BLaER1 (cell line): ENCODE measurements around the gene ADORA2A.
A peak's percentile ranks its signal among the peaks of the same experiment; 100 is the strongest.

ENCODE experiments used
- H3K27ac ChIP-seq: shearing (Covaris generic); formaldehyde crosslinking; 2 replicates; pipeline ENCODE4 v1.8.1; 2022
- H3K27me3 ChIP-seq: shearing (Covaris generic); formaldehyde crosslinking; 2 replicates; pipeline ENCODE4 v1.8.1; 2022
- H3K36me3 ChIP-seq: shearing (Covaris generic); formaldehyde crosslinking; 2 replicates; pipeline ENCODE4 v1.8.1; 2022
- H3K4me1 ChIP-seq: shearing (Covaris generic); formaldehyde crosslinking; 2 replicates; pipeline ENCODE4 v1.8.1; 2022
- H3K4me2 ChIP-seq: shearing (Covaris generic); formaldehyde crosslinking; 2 replicates; pipeline ENCODE4 v1.8.1; 2022
- H3K4me3 ChIP-seq: shearing (Covaris generic); formaldehyde crosslinking; 2 replicates; pipeline ENCODE4 v1.8.1; 2022
- H3K9ac ChIP-seq: shearing (Covaris generic); formaldehyde crosslinking; 2 replicates; pipeline ENCODE4 v1.8.1; 2022
- H3K9me3 ChIP-seq: shearing (Covaris generic); formaldehyde crosslinking; 2 replicates; pipeline ENCODE4 v1.8.1; 2022
- H4K20me1 ChIP-seq: shearing (Covaris generic); formaldehyde crosslinking; 2 replicates; pipeline ENCODE4 v1.8.1; 2022
- Cebpa-rat ChIP-seq: shearing (Covaris generic); IDR thresholded peaks from 2 replicates; pipeline ENCODE4 v1.8.1; 2022

ADORA2A gene

GRCh38 chr22:24460418-24461089 lies 33.2 kb downstream of the ADORA2A start:
- H3K4me3 ChIP-seq, result no peak overlapping the region
- TF ChIP-seq Cebpa-rat, result no peak
- H3K4me1 ChIP-seq, result no peaks in the 10 kb centered on the region
- H3K9ac ChIP-seq, result no peak overlapping the region
- H3K27me3 ChIP-seq, result no peaks in the 10 kb centered on the region
- H4K20me1 ChIP-seq, result no peaks in the 10 kb centered on the region
- H3K36me3 ChIP-seq, result no peaks in the 10 kb centered on the region
- H3K9me3 ChIP-seq, result no peaks in the 10 kb centered on the region
- no peak overlapping the region for H3K4me2 ChIP-seq
- no peak overlapping the region for H3K27ac ChIP-seq

- Histone ChIP-seq H3K4me3 (no peak overlapping the region), H4K20me1 (no peaks in the 10 kb centered on the region), H3K4me1 (peaks cover 15% of the 10 kb centered on the region), H3K27me3 (no peaks in the 10 kb centered on the region), H3K9me3 (no peaks in the 10 kb centered on the region), H3K36me3 (no peaks in the 10 kb centered on the region), H3K4me2 (no peak overlapping the region), H3K9ac (no peak overlapping the region), H3K27ac (no peak overlapping the region)
- TF ChIP-seq Cebpa-rat, result no peak
These were observed 35.8 kb downstream of the ADORA2A start for GRCh38 chr22:24463071-24463760.

- Histone ChIP-seq H3K9ac (no peak overlapping the region), H3K4me1 (peaks cover 15% of the 10 kb centered on the region), H3K27me3 (no peaks in the 10 kb centered on the region), H4K20me1 (no peaks in the 10 kb centered on the region), H3K4me3 (no peak overlapping the region), H3K9me3 (no peaks in the 10 kb centered on the region), H3K4me2 (no peak overlapping the region), H3K27ac (no peak overlapping the region), H3K36me3 (no peaks in the 10 kb centered on the region)
- no peak for TF ChIP-seq Cebpa-rat
These were observed 38.2 kb downstream of the ADORA2A start for GRCh38 chr22:24465566-24465965.

GRCh38 chr22:24465975-24466374 lies 38.6 kb downstream of the ADORA2A start:
- Histone ChIP-seq H4K20me1 (no peaks in the 10 kb centered on the region), H3K9ac (no peak overlapping the region), H3K9me3 (no peaks in the 10 kb centered on the region), H3K4me2 (peak overlapping the region; percentile 60; the same call in 1 of the 2 replicates), H3K36me3 (no peaks in the 10 kb centered on the region), H3K4me3 (no peak overlapping the region), H3K27ac (no peak overlapping the region), H3K27me3 (no peaks in the 10 kb centered on the region), H3K4me1 (peaks cover 15% of the 10 kb centered on the region)
- TF ChIP-seq Cebpa-rat, result no peak

- no peaks in the 10 kb centered on the region for H3K9me3 ChIP-seq
- peaks cover 15% of the 10 kb centered on the region for H3K4me1 ChIP-seq
- H3K27me3 ChIP-seq, result no peaks in the 10 kb centered on the region
- no peaks in the 10 kb centered on the region for H3K36me3 ChIP-seq
- H3K4me3 ChIP-seq, result no peak overlapping the region
- no peaks in the 10 kb centered on the region for H4K20me1 ChIP-seq
- H3K4me2 ChIP-seq, result peak overlapping the region; percentile 60
- 0 out of 2 replicates have a peak overlapping the region, but pooled peaks have one; percentile 32 for H3K27ac ChIP-seq
- no peak for TF ChIP-seq Cebpa-rat
- no peak overlapping the region for H3K9ac ChIP-seq
These were observed 39.4 kb downstream of the ADORA2A start for GRCh38 chr22:24466716-24467328.

GRCh38 chr22:24467340-24467739 lies 39.9 kb downstream of the ADORA2A start:
- Histone ChIP-seq H3K9ac (no peak overlapping the region), H3K4me1 (peaks cover 15% of the 10 kb centered on the region), H3K4me3 (no peak overlapping the region), H3K36me3 (no peaks in the 10 kb centered on the region), H4K20me1 (no peaks in the 10 kb centered on the region), H3K27ac (0 out of 2 replicates have a peak overlapping the region, but pooled peaks have one; percentile 32), H3K9me3 (no peaks in the 10 kb centered on the region), H3K27me3 (no peaks in the 10 kb centered on the region), H3K4me2 (peak overlapping the region; percentile 60)
- no peak for TF ChIP-seq Cebpa-rat

- Histone ChIP-seq H3K36me3 (no peaks in the 10 kb centered on the region), H3K9ac (no peak overlapping the region), H3K4me3 (no peak overlapping the region), H3K4me2 (no peak overlapping the region), H3K9me3 (no peaks in the 10 kb centered on the region), H4K20me1 (no peaks in the 10 kb centered on the region), H3K4me1 (peaks cover 9% of the 10 kb centered on the region), H3K27me3 (no peaks in the 10 kb centered on the region), H3K27ac (no peak overlapping the region)
- TF ChIP-seq Cebpa-rat, result no peak
These were observed 44.2 kb downstream of the ADORA2A start for GRCh38 chr22:24471570-24471969.

GRCh38 chr22:24473284-24473683 lies 45.9 kb downstream of the ADORA2A start:
- no peak for TF ChIP-seq Cebpa-rat
- Histone ChIP-seq H3K9me3 (no peaks in the 10 kb centered on the region), H3K27ac (no peak overlapping the region), H3K9ac (no peak overlapping the region), H3K4me3 (no peak overlapping the region), H3K4me1 (no peaks in the 10 kb centered on the region), H3K27me3 (no peaks in the 10 kb centered on the region), H3K4me2 (no peak overlapping the region), H4K20me1 (no peaks in the 10 kb centered on the region), H3K36me3 (no peaks in the 10 kb centered on the region)

- no peaks in the 10 kb centered on the region for H3K27me3 ChIP-seq
- no peak overlapping the region for H3K27ac ChIP-seq
- H4K20me1 ChIP-seq, result no peaks in the 10 kb centered on the region
- no peak overlapping the region for H3K4me2 ChIP-seq
- no peak overlapping the region for H3K9ac ChIP-seq
- H3K4me1 ChIP-seq, result no peaks in the 10 kb centered on the region
- no peak for TF ChIP-seq Cebpa-rat
- H3K36me3 ChIP-seq, result no peaks in the 10 kb centered on the region
- H3K4me3 ChIP-seq, result no peak overlapping the region
- H3K9me3 ChIP-seq, result no peaks in the 10 kb centered on the region
These were observed 46.8 kb downstream of the ADORA2A start for GRCh38 chr22:24474221-24474620.

GRCh38 chr22:24474649-24475255 lies 47.4 kb downstream of the ADORA2A start:
- Histone ChIP-seq H3K27ac (no peak overlapping the region), H3K4me1 (no peaks in the 10 kb centered on the region), H3K4me2 (no peak overlapping the region), H3K4me3 (no peak overlapping the region), H3K27me3 (no peaks in the 10 kb centered on the region), H4K20me1 (no peaks in the 10 kb centered on the region), H3K9ac (no peak overlapping the region), H3K36me3 (no peaks in the 10 kb centered on the region), H3K9me3 (no peaks in the 10 kb centered on the region)
- TF ChIP-seq Cebpa-rat, result no peak
